RWPE2 (cell line): ENCODE measurements around the gene ATXN7L1.

ENCODE experiments used
- ATAC-seq: fragments of 200-7000 bp; cut with Tn5 transposase; 3 replicates; pipeline ENCODE4 v1.9.1; 2021; ENCODE audit warnings: low read depth
- DNase-seq: peaks from one replicate; pipeline ENCODE4 v3.0.0-alpha.2; 2020; ENCODE audit warnings: low spot score
- H3K27ac ChIP-seq: fragments of 450-650 bp; 2 replicates; pipeline ENCODE4 v1.5.1; 2017; ENCODE audit warnings: mild to moderate bottlenecking; ENCODE audit not compliant: poor library complexity, severe bottlenecking
- H3K27me3 ChIP-seq: fragments of 250-450 bp; sonication (Bioruptor Pico); 2 replicates; pipeline ENCODE4 v1.5.1; 2021; ENCODE audit warnings: mild to moderate bottlenecking, moderate library complexity; ENCODE audit not compliant: insufficient read depth, poor library complexity, severe bottlenecking
- H3K36me3 ChIP-seq: fragments of 250-450 bp; sonication (Bioruptor Pico); 2 replicates; pipeline ENCODE4 v1.5.1; 2020; ENCODE audit warnings: low read depth, mild to moderate bottlenecking, moderate library complexity
- H3K4me1 ChIP-seq: fragments of 250-450 bp; sonication (Bioruptor Pico); 2 replicates; pipeline ENCODE4 v1.5.1; 2021; ENCODE audit warnings: mild to moderate bottlenecking, moderate library complexity; ENCODE audit not compliant: insufficient read depth, poor library complexity, severe bottlenecking
- H3K4me3 ChIP-seq: fragments of 250-450 bp; sonication (Bioruptor Pico); 2 replicates; pipeline ENCODE4 v1.5.1; 2021; ENCODE audit warnings: mild to moderate bottlenecking, moderate library complexity; ENCODE audit not compliant: severe bottlenecking
- H3K9me3 ChIP-seq: fragments of 250-450 bp; sonication (Bioruptor Pico); 2 replicates; pipeline ENCODE4 v1.5.1; 2021; ENCODE audit warnings: mild to moderate bottlenecking, moderate library complexity; ENCODE audit not compliant: severe bottlenecking
- CTCF ChIP-seq: fragments of 450-650 bp; IDR thresholded peaks from one replicate; pipeline ENCODE4 v1.5.1; 2017; ENCODE audit warnings: mild to moderate bottlenecking, moderate library complexity; ENCODE audit not compliant: poor library complexity, severe bottlenecking

The ATXN7L1 gene

GRCh38 chr7:105619590-105619989 lies 256.8 kb downstream of the ATXN7L1 start:
- H3K36me3 ChIP-seq, result no peaks in the 10 kb centered on the region
- no peaks in the 10 kb centered on the region for H3K4me1 ChIP-seq
- H3K9me3 ChIP-seq, result no peaks in the 10 kb centered on the region
- H3K4me3 ChIP-seq, result no peak overlapping the region
- DNase-seq (no peak), ATAC-seq (no peak)
- H3K27me3 ChIP-seq, result no peaks in the 10 kb centered on the region
- no peak overlapping the region for H3K27ac ChIP-seq
- TF ChIP-seq CTCF, result no peak

GRCh38 chr7:105618016-105618296 lies 258.4 kb downstream of the ATXN7L1 start:
- DNase-seq, result no peak
- H3K27me3 ChIP-seq, result no peaks in the 10 kb centered on the region
- H3K4me3 ChIP-seq, result no peak overlapping the region
- H3K4me1 ChIP-seq, result no peaks in the 10 kb centered on the region
- ATAC-seq, result no peak
- H3K27ac ChIP-seq, result no peak overlapping the region
- TF ChIP-seq CTCF, result no peak
- no peaks in the 10 kb centered on the region for H3K9me3 ChIP-seq
- no peaks in the 10 kb centered on the region for H3K36me3 ChIP-seq

GRCh38 chr7:105617280-105618015 lies 259.0 kb downstream of the ATXN7L1 start:
- Histone ChIP-seq H3K4me1 (no peaks in the 10 kb centered on the region), H3K36me3 (no peaks in the 10 kb centered on the region), H3K27me3 (no peaks in the 10 kb centered on the region), H3K4me3 (no peak overlapping the region), H3K9me3 (no peaks in the 10 kb centered on the region), H3K27ac (no peak overlapping the region)
- ATAC-seq (no peak), DNase-seq (no peak)
- no peak for TF ChIP-seq CTCF

- no peak overlapping the region for H3K27ac ChIP-seq
- H3K36me3 ChIP-seq, result no peaks in the 10 kb centered on the region
- no peak overlapping the region for H3K4me3 ChIP-seq
- no peaks in the 10 kb centered on the region for H3K27me3 ChIP-seq
- DNase-seq (no peak), ATAC-seq (no peak)
- H3K9me3 ChIP-seq, result no peaks in the 10 kb centered on the region
- no peak for TF ChIP-seq CTCF
- H3K4me1 ChIP-seq, result no peaks in the 10 kb centered on the region
These were observed 262.0 kb downstream of the ATXN7L1 start for GRCh38 chr7:105614341-105614840.

- H3K27me3 ChIP-seq, result no peaks in the 10 kb centered on the region
- no peaks in the 10 kb centered on the region for H3K9me3 ChIP-seq
- DNase-seq (no peak), ATAC-seq (no peak)
- H3K27ac ChIP-seq, result no peak overlapping the region
- no peak for TF ChIP-seq CTCF
- no peaks in the 10 kb centered on the region for H3K36me3 ChIP-seq
- H3K4me1 ChIP-seq, result no peaks in the 10 kb centered on the region
- H3K4me3 ChIP-seq, result no peak overlapping the region
These were observed 262.6 kb downstream of the ATXN7L1 start for GRCh38 chr7:105613611-105614330.
